HCT116 (cell line): Measurements from ENCODE around the gene GON4L. TPM values are rescaled to one million over a fixed set of nuclear protein-coding genes. Genes with fewer than 3 reads are reported as not detected.
"Not testable (repeated sequence)": the region's sequence is repeated elsewhere in the genome, so short reads cannot be mapped to it uniquely, and the experiment has no call there.

Source experiments
- ATAC-seq: fragments of 200-7000 bp; cut with Tn5 transposase; 2 replicates; pipeline ENCODE4 v1.9.1; 2020; ENCODE audit warnings: mild to moderate bottlenecking, moderate library complexity
- BruUV-seq: library from RNA; stranded (reverse); fragments of 400-500 nt; replicated peaks from 2 replicates; lab custom pipeline; 2021; lab: Mats Ljungman, UMichigan
- CTCF ChIA-PET: fragments of 300-600 bp; sonication (Branson Sonifier 250); formaldehyde crosslinking; loops from one replicate; lab custom pipeline; 2021; ENCODE audit warnings: antibody characterized with exemption; lab: Charles Lee
- POLR2A ChIA-PET: fragments of 300-600, 350-600 bp; sonication (Branson Sonifier 250); formaldehyde crosslinking; loops from one replicate; lab custom pipeline; 2021; ENCODE audit warnings: antibody characterized with exemption; lab: Charles Lee
- RAD21 ChIA-PET, 2 experiments: fragments of 300-600 bp; sonication (Branson Sonifier 250); formaldehyde crosslinking; loops; one replicate each; lab custom pipeline; 2023; ENCODE audit warnings: low total read pairs in 2 of 2; ENCODE audit not compliant: uncharacterized antibody in 2 of 2, unreplicated experiment in 2 of 2, low non-redundant PET in 1 of 2; lab: Charles Lee
- DNase-seq: peaks from one replicate; pipeline ENCODE4 v3.0.0-alpha.2; 2010; ENCODE audit warnings: low read depth, low spot score
- H2AFZ ChIP-seq: fragments of 200-600 bp; shearing (Covaris generic), sonication (generic); 2 replicates; pipeline ENCODE4 v1.6.1; 2017; ENCODE audit warnings: low read depth, mixed run types, mixed read lengths, antibody characterized with exemption, low read length; ENCODE audit not compliant: poor library complexity, severe bottlenecking
- H3K27ac ChIP-seq: 2 replicates; pipeline ENCODE4 v1.5.1; 2012; ENCODE audit warnings: low read depth, low read length
- H3K27me3 ChIP-seq: fragments of 200-600 bp; sonication (generic); 2 replicates; pipeline ENCODE4 v1.6.1; 2016; ENCODE audit warnings: mixed run types, low read length, mixed read lengths; ENCODE audit not compliant: insufficient read depth
- H3K36me3 ChIP-seq, 2 experiments: fragments of 200-500 bp in 1 of 2; fragments of 200-600 bp in 1 of 2; sonication (Bioruptor generic) in 1 of 2; sonication (generic) in 1 of 2; 2 replicates each; pipeline versions ENCODE4 v1.5.1 to v1.6.1; 2014 to 2016; ENCODE audit warnings: low read length in 2 of 2, inconsistent platforms in 1 of 2, mixed read lengths in 1 of 2, mixed run types in 1 of 2; ENCODE audit not compliant: insufficient read depth in 2 of 2, control insufficient read depth in 1 of 2
- H3K4me1 ChIP-seq, 2 experiments: fragments of 200-600 bp in 1 of 2; sonication (generic) in 1 of 2; 2 replicates each; pipeline versions ENCODE4 v1.5.1 to v1.6.1; 2012 to 2017; ENCODE audit warnings: low read length in 2 of 2, inconsistent platforms in 1 of 2, mild to moderate bottlenecking in 1 of 2, mixed read lengths in 1 of 2, mixed run types in 1 of 2, moderate library complexity in 1 of 2; ENCODE audit not compliant: insufficient read depth in 2 of 2, control insufficient read depth in 1 of 2
- H3K4me2 ChIP-seq: fragments of 200-600 bp; sonication (generic); 2 replicates; pipeline ENCODE4 v1.6.1; 2017; ENCODE audit warnings: mixed run types, low read length, mixed read lengths
- H3K4me3 ChIP-seq, 2 experiments: fragments of 200-600 bp in 1 of 2; sonication (generic) in 1 of 2; replicated peaks in 1 of 2; 2 replicates each; pipeline ENCODE4 v1.5.1; 2011 to 2016; ENCODE audit warnings: low read length in 2 of 2, control low read depth in 1 of 2, low read depth in 1 of 2, mild to moderate bottlenecking in 1 of 2, mixed read lengths in 1 of 2, mixed run types in 1 of 2
- H3K79me2 ChIP-seq: fragments of 200-600 bp; sonication (generic); 2 replicates; pipeline ENCODE4 v1.6.1; 2017; ENCODE audit warnings: mild to moderate bottlenecking, mixed run types, low read length, moderate library complexity, mixed read lengths; ENCODE audit not compliant: insufficient read depth
- H3K9ac ChIP-seq: fragments of 200-600 bp; sonication (generic); 2 replicates; pipeline ENCODE4 v1.6.1; 2016; ENCODE audit warnings: low read length, mixed read lengths
- H3K9me2 ChIP-seq: fragments of 200-600 bp; sonication (generic), shearing (Covaris generic); 2 replicates; pipeline ENCODE4 v1.6.1; 2017; ENCODE audit warnings: mixed run types, mild to moderate bottlenecking, moderate library complexity; ENCODE audit not compliant: insufficient read depth
- H3K9me3 ChIP-seq, 2 experiments: fragments of 200-500 bp in 1 of 2; fragments of 200-600 bp in 1 of 2; sonication (Bioruptor generic) in 1 of 2; sonication (generic) in 1 of 2; 2 replicates each; pipeline ENCODE4 v1.6.1; 2014 to 2017; ENCODE audit warnings: low read length in 2 of 2, mixed read lengths in 2 of 2, inconsistent platforms in 1 of 2, low read depth in 1 of 2, mild to moderate bottlenecking in 1 of 2, mixed run types in 1 of 2, moderate library complexity in 1 of 2; ENCODE audit not compliant: control insufficient read depth in 1 of 2, insufficient read depth in 1 of 2
- H4K20me1 ChIP-seq: fragments of 200-600 bp; sonication (generic), shearing (Covaris generic); 2 replicates; pipeline ENCODE4 v1.6.1; 2017; ENCODE audit warnings: mixed run types, mild to moderate bottlenecking, moderate library complexity; ENCODE audit not compliant: insufficient read depth
- FOSL1 ChIP-seq: IDR thresholded peaks from 2 replicates; pipeline ENCODE4 v1.6.1; 2012; ENCODE audit warnings: low read depth
- JUND ChIP-seq: IDR thresholded peaks from 2 replicates; pipeline ENCODE4 v1.6.1; 2012
- RAD21 ChIP-seq: IDR thresholded peaks from 2 replicates; pipeline ENCODE4 v1.6.1; 2012; ENCODE audit warnings: low read depth, mild to moderate bottlenecking
- SP1 ChIP-seq: IDR thresholded peaks from 2 replicates; pipeline ENCODE4 v1.6.1; 2012; ENCODE audit warnings: low read depth
- TCF7L2 ChIP-seq: IDR thresholded peaks from 2 replicates; pipeline ENCODE4 v1.7.0; 2011; ENCODE audit warnings: borderline replicate concordance, inconsistent platforms; ENCODE audit not compliant: insufficient read depth, insufficient read length; ENCODE audit errors: extremely low read depth
- YY1 ChIP-seq: IDR thresholded peaks from 2 replicates; pipeline ENCODE4 v1.6.1; 2011; ENCODE audit warnings: low read length, low read depth, moderate library complexity, mild to moderate bottlenecking; ENCODE audit not compliant: insufficient replicate concordance; ENCODE audit errors: extremely low read depth
- ZFX ChIP-seq: fragments of 450-650 bp; IDR thresholded peaks from 2 replicates; pipeline ENCODE4 v1.6.1; 2017
- intact Hi-C: fragments of 100-400 bp; cut with micrococcal nuclease; formaldehyde crosslinking; loops from 2 replicates; pipeline ENCODE4 v1.10.0; 2022
- total RNA-seq: library from RNA; stranded (reverse); gene quantifications from one replicate; pipeline ENCODE4 v1.2.1, GENCODE V29; 2021; ENCODE audit not compliant: unreplicated experiment
- TF ChIP-seq, protein P1 (sequence below): IDR thresholded peaks from 2 replicates; pipeline ENCODE4 v1.6.1; 2012; ENCODE audit warnings: low read depth

Gene GON4L
- total RNA-seq, 1 experiment from 2014 or later, result 40.8 TPM

GRCh38 chr1:155898888-155899287 lies 41.9 kb upstream of the GON4L start:
- H2AFZ ChIP-seq, result no peak overlapping the region
- peaks cover 13% of the 10 kb centered on the region; the same call in 1 of the 2 replicates for H3K79me2 ChIP-seq
- intact Hi-C loops, result no loop called here
- H3K9ac ChIP-seq, result no peak overlapping the region
- RAD21 ChIA-PET, result no interaction called here
- POLR2A ChIA-PET, result interaction anchor here (1.2 kb wide), 1 partner anchor 36 kb away, joined by 5 read pairs; the partner anchor contains the start of gene KHDC4
- peaks cover 38 to 39% of the 10 kb centered on the region in 2 experiments; a peak in 3 of 4 replicates for H3K36me3 ChIP-seq
- CTCF ChIA-PET, result no interaction called here
- no peak for DNase-seq
- ATAC-seq, result no peak
- no peaks in the 10 kb centered on the region for H3K9me2 ChIP-seq
- TF ChIP-seq SP1, result no peak
- peaks cover 3 to 15% of the 10 kb centered on the region in 2 experiments for H3K4me1 ChIP-seq
- H3K27ac ChIP-seq, result no peak overlapping the region
- no peaks in the 10 kb centered on the region for H3K9me3 ChIP-seq
- no peaks in the 10 kb centered on the region for H3K27me3 ChIP-seq
- H4K20me1 ChIP-seq, result peaks cover 5% of the 10 kb centered on the region; the same call in 1 of the 2 replicates
- no peak overlapping the region for H3K4me3 ChIP-seq
- BruUV-seq, result no TSS peak
- no peak overlapping the region for H3K4me2 ChIP-seq

- no TSS peak for BruUV-seq
- H3K4me3 ChIP-seq, result no peak overlapping the region
- no peak overlapping the region for H2AFZ ChIP-seq
- H3K9me3 ChIP-seq, result no peaks in the 10 kb centered on the region
- H3K36me3 ChIP-seq, result peaks cover 30 to 33% of the 10 kb centered on the region in 2 experiments; a peak in 3 of 4 replicates
- no peaks in the 10 kb centered on the region for H3K9me2 ChIP-seq
- H3K79me2 ChIP-seq, result peaks cover 9% of the 10 kb centered on the region; the same call in 1 of the 2 replicates
- peaks cover 15 to 27% of the 10 kb centered on the region in 2 experiments for H3K4me1 ChIP-seq
- no peak for DNase-seq
- POLR2A ChIA-PET, result interaction anchor here (1.2 kb wide), 1 partner anchor 37 kb away, joined by 5 read pairs; the partner anchor contains the start of gene KHDC4
- H4K20me1 ChIP-seq, result peaks cover 5% of the 10 kb centered on the region; the same call in 1 of the 2 replicates
- intact Hi-C loops, result no loop called here
- ATAC-seq, result no peak
- H3K27ac ChIP-seq, result no peak overlapping the region
- CTCF ChIA-PET, result no interaction called here
- RAD21 ChIA-PET, result no interaction called here
- TF ChIP-seq, protein P1, sequence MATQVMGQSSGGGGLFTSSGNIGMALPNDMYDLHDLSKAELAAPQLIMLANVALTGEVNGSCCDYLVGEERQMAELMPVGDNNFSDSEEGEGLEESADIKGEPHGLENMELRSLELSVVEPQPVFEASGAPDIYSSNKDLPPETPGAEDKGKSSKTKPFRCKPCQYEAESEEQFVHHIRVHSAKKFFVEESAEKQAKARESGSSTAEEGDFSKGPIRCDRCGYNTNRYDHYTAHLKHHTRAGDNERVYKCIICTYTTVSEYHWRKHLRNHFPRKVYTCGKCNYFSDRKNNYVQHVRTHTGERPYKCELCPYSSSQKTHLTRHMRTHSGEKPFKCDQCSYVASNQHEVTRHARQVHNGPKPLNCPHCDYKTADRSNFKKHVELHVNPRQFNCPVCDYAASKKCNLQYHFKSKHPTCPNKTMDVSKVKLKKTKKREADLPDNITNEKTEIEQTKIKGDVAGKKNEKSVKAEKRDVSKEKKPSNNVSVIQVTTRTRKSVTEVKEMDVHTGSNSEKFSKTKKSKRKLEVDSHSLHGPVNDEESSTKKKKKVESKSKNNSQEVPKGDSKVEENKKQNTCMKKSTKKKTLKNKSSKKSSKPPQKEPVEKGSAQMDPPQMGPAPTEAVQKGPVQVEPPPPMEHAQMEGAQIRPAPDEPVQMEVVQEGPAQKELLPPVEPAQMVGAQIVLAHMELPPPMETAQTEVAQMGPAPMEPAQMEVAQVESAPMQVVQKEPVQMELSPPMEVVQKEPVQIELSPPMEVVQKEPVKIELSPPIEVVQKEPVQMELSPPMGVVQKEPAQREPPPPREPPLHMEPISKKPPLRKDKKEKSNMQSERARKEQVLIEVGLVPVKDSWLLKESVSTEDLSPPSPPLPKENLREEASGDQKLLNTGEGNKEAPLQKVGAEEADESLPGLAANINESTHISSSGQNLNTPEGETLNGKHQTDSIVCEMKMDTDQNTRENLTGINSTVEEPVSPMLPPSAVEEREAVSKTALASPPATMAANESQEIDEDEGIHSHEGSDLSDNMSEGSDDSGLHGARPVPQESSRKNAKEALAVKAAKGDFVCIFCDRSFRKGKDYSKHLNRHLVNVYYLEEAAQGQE, result no peak
- TF ChIP-seq JUND (no peak), YY1 (no peak), TCF7L2 (no peak), FOSL1 (no peak), ZFX (no peak), RAD21 (no peak)
- TF ChIP-seq, all 23 proteins: peak for 0
- Histone ChIP-seq H3K9ac (no peak overlapping the region), H3K27me3 (no peaks in the 10 kb centered on the region), H3K4me2 (no peak overlapping the region)
Measured at GRCh38 chr1:155897746-155898145, 40.7 kb upstream of the GON4L start.

GRCh38 chr1:155896476-155896875 lies 39.5 kb upstream of the GON4L start:
- POLR2A ChIA-PET, BruUV-seq, H3K4me2 ChIP-seq, H3K9me3 ChIP-seq, CTCF ChIA-PET, ATAC-seq, DNase-seq, intact Hi-C loops, H3K9ac ChIP-seq, H3K4me3 ChIP-seq, H2AFZ ChIP-seq, H3K27me3 ChIP-seq, H3K79me2 ChIP-seq, H4K20me1 ChIP-seq, RAD21 ChIA-PET, H3K9me2 ChIP-seq, H3K27ac ChIP-seq: not testable (repeated sequence)
- H3K4me1 ChIP-seq, result peaks cover 27 to 39% of the 10 kb centered on the region in 2 experiments
- H3K36me3 ChIP-seq, result peaks cover 29 to 33% of the 10 kb centered on the region in 2 experiments; a peak in 3 of 4 replicates
